GM19468 (cell line): ENCODE data around the gene CTDP1.

ENCODE experiments used
- ATAC-seq: cut with Tn5 transposase; IDR thresholded peaks from one replicate; pipeline ENCODE4 v1.9.1; 2021; ENCODE audit warnings: mild to moderate bottlenecking, moderate library complexity, moderate number of reproducible peaks; ENCODE audit not compliant: unreplicated experiment; ENCODE audit errors: extremely low read depth

CTDP1 gene

GRCh38 chr18:79801641-79802040 is 122.0 kb downstream of the CTDP1 start:
- no peak for ATAC-seq

- ATAC-seq = no peak
Observed at GRCh38 chr18:79802298-79802697, 122.7 kb downstream of the CTDP1 start.

GRCh38 chr18:79803611-79804051 is 124.0 kb downstream of the CTDP1 start:
- no peak for ATAC-seq
